Kidney capillary endothelial cell (primary cell): ENCODE data around the gene CPTP.
A peak's percentile ranks its signal among the peaks of the same experiment; 100 is the strongest.

Experiments used
- DNase-seq: peaks from one replicate; pipeline ENCODE4 v3.0.0-alpha.2; 2018; ENCODE audit warnings: low spot score

The CPTP gene

DNA sequence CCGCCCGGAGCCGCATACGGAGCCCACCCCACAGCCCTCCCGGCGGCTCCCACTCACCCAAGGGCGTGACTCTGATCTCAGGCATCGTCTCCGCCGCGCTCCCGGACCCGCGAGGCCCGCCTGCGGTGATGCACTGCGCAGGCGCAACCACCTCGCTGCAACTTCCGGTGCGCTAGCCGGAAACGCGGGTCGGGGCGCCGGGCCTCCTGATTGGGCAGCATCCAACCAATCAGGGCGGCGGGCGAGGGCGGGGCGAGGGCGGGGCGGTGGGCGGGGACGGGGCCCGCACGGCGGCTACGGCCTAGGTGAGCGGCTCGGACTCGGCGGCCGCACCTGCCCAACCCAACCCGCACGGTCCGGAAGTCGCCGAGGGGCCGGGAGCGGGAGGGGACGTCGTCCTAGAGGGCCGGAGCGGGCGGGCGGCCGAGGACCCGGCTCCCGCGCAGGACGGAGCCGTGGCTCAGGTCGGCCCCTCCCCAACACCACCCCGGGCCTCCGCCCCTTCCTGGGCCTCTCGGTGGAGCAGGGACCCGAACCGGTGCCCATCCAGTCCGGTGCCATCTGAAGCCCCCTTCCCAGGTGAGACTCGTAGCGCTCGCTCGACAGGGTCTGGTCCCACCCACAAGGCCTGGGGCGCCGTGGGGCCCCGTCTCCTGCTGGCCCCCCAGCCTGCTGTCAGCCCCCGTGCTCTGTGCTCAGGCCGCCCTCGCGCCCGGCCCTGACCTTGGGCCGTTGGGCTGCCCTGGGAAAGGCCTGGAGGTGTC is at the start of gene CPTP, which contains the start of gene INTS11:
TSS of gene CPTP (plus strand) at position 279 of the 764 bp plus-strand sequence. CDS start 2,109 bp downstream, outside the sequence.
TSS of gene INTS11 (minus strand) at position 137 of the 764 bp plus-strand sequence. CDS start at position 85, 52 bp downstream.
- peak; percentile 82 for DNase-seq

DNA sequence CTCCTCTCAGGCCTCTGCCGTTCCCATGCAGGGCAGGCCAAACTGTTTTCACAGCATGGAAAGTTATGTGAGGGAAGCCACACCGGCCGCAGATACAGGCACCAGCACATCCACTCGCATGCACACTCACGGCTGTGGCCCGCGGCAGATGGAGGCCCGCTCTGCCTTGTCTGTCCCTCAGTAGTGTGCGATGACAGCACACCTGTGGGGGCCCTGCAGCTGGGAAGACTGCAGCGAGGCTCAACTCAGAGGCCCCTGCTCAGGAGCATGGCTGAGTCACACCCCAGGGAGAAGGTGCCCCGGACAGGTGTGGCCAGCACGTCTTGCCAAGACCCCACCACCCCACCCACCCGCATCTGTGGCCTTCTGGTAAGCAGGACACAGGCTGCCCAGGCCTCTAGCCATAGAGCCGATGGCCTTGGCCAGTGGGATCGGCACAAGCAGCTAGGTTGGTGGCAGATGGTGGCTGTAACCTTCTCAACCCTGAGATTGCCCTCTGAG is 49.6 kb upstream of the CPTP start:
- DNase-seq = no peak

- no peak for DNase-seq
These were observed 48.8 kb upstream of the CPTP start for GRCh38 chr1:1275836-1276235.

GRCh38 chr1:1278620-1279019 is 46.0 kb upstream of the CPTP start:
- no peak for DNase-seq

GRCh38 chr1:1279028-1279427 is 45.6 kb upstream of the CPTP start:
- no peak for DNase-seq

- DNase-seq = no peak
These were observed 43.7 kb upstream of the CPTP start for GRCh38 chr1:1280782-1281481.

GRCh38 chr1:1281533-1282321 is 42.9 kb upstream of the CPTP start:
- DNase-seq = peak; percentile 91

GRCh38 chr1:1282998-1283397 is 41.6 kb upstream of the CPTP start:
- DNase-seq = no peak

- DNase-seq = no peak
These were observed 40.8 kb upstream of the CPTP start for GRCh38 chr1:1283821-1284220.

DNA sequence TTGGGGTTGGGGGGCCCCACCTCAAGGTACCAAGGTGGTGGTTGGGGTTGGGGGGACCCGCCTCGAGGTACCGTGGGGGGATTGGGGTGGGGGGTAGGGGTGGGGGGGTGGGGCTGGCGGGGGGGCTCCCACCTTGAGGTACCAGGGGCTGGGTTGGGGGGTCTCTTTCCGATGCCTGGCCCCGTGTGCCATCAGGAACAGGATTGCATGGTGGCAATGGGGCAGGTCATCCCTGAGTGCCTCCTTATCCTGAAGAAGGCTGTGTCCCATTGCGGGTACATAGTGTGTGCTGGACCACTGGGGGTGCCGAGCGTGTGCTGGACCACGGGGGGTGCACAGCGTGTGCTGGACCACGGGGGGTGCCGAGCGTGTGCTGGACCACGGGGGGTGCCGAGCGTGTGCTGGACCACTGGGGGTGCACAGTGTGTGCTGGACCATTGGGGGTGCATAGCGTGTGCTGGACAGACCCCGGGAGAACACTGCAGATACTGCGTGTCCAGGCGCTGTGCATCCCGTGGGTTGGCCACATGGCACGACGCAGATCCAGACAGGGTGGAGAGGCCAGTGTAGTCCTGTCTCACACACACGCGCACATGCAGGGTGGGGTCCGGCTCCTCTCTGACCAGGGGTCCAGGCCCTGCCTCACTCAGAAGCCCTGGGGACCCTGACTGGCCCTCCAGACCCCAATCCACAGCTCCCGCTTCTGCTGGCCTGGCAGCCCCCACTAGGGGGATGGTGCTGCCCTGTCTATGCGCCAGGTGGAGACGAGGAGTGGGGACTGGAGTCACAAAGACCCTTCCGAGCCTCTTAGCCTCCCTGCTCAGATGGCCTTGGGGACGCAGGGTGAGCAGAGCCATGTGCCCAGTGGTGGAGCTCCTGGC is 40.1 kb upstream of the CPTP start:
- no peak for DNase-seq

GRCh38 chr1:1285102-1285571 is 39.5 kb upstream of the CPTP start:
- DNase-seq = no peak

GRCh38 chr1:1285611-1286311 is 38.8 kb upstream of the CPTP start:
- DNase-seq = no peak

- no peak for DNase-seq
These were observed 38.0 kb upstream of the CPTP start for GRCh38 chr1:1286313-1287261.

DNA sequence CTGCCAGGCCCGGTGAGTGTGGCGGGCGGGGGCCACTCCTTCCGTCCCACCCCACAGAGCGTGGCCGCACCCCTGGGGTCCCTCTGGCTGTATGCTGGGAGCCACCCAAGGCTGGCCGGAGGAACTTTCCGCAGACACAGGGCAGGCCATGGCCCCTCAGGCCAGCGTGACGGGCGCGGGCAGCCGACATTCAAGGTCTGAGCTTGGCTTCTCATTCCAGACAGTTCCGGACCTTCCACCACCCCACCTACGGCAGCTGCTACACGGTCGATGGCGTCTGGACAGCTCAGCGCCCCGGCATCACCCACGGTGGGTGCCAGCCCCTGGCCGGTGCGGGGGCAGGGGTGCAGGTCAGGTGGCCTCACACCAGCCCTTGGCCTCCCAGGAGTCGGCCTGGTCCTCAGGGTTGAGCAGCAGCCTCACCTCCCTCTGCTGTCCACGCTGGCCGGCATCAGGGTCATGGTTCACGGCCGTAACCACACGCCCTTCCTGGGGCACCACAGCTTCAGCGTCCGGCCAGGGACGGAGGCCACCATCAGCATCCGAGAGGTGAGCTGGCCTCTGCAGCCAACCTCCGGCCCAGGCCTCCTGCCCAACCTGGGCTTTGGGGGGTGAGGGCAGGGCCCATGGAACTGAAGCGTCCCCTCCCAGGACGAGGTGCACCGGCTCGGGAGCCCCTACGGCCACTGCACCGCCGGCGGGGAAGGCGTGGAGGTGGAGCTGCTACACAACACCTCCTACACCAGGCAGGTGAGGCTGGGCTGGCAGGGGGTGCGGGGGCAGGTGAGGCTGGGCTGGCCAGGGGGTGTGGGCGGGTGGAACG is 37.1 kb upstream of the CPTP start:
- no peak for DNase-seq

DNA sequence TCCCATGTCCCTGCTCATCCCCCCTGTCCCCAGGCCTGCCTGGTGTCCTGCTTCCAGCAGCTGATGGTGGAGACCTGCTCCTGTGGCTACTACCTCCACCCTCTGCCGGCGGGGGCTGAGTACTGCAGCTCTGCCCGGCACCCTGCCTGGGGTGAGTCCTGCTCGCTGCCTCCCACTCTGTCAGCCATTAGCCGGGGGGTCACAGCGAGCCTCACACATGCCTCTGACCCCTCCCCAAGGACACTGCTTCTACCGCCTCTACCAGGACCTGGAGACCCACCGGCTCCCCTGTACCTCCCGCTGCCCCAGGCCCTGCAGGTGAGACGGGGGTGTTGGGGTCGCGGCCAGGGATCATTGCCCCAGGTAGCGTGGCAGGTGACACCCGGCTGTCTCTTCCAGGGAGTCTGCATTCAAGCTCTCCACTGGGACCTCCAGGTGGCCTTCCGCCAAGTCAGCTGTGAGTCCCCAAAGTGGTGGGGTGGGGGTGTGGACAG is 34.3 kb upstream of the CPTP start:
- no peak for DNase-seq

DNA sequence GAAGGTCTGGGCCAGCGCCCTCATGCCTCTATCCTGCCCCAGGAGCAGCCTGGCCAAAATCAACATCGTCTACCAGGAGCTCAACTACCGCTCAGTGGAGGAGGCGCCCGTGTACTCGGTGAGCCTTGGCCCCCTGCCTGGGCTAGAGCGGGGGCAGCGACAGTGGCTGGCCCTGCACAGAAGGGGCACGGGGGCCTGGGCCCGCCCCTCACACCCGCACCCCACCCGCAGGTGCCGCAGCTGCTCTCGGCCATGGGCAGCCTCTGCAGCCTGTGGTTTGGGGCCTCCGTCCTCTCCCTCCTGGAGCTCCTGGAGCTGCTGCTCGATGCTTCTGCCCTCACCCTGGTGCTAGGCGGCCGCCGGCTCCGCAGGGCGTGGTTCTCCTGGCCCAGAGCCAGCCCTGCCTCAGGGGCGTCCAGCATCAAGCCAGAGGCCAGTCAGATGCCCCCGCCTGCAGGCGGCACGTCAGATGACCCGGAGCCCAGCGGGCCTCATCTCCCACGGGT is 33.5 kb upstream of the CPTP start:
- no peak for DNase-seq

DNA sequence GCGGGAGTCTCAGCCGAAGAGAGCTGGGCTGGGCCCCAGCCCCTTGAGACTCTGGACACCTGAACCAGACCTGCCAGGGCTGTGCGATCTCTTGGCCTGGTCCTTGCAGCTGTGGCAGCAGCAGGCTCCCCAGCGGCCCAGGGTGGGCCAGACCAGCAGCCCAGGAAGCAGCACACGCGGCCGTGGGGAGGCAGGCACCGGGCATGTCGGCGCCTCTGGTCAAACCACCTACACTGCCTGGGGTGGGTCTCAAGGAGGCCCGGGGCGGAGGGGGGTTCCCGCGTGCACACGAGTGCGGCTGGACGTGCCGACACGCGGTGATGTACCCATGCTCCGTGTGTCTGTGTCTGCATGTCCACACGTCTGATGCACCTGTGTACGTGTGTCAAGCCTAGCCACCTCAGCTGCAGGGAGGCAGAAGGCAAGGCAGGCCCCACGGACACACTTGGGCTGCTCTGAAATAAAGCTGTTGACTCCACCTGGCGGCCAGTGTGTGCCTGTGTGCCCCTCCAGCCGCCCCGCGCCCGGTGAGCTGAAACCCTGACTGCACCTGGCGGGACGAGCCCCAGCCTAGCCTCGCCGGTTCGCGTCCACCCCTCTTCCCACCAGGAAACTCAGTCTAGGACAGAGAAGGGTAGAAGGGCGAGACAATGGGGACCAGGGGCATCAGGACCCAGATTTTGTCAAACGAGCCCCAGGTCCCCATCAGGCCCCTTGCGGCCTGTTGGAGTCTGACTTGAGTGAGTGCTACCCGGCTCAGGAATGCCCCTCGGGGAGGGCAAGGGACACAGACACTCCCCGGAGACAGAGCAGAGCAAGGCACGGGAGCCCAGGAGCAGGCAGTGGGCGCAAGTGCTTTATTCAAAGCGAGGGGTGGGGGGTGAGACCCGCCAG is 32.8 kb upstream of the CPTP start:
- no peak for DNase-seq
